ENCODE data around the gene ZGPAT. TPM values are rescaled to one million over a fixed set of nuclear protein-coding genes. Genes with fewer than 3 reads are reported as not detected.

Gene ZGPAT
- polyA plus RNA-seq, 1 donor from 2014 or later = 60.8 TPM

DNA sequence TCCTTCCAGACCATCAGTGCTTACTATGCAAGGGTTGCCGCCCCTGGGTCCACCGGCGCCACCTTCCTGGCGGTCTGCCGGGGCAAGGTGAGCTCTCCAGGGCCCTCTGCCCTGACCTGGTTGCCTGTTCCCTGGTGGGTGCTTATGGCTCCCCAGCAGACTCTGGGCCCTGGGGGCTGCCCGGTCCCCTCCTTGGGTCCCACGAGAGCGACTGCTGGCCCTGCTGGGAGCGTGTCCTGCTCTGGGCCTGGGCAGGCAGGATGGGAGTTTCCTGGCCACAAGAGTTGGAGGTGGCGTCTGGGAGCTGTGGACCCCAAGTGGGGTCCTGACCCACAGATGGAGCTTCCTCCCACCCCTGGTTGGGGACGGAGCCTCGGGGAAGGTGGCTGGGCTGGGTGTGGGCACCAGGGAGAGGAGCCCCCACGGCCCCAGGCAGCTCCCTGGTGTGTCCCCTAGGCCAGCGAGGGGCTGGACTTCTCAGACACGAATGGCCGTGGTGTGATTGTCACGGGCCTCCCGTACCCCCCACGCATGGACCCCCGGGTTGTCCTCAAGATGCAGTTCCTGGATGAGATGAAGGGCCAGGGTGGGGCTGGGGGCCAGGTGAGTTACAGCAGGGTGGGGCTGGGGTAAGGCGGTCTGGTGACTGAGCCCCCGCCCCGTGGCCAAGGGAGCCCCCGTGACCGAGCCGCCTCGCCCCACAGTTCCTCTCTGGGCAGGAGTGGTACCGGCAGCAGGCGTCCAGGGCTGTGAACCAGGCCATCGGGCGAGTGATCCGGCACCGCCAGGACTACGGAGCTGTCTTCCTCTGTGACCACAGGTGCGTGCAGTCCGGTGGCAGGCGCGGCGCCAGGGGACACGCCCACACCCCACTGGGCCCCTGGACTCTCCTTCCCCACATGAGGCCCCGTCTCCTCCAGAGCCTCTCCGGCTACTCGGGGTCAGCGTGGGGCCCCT lies 18.5 kb upstream of the ZGPAT start:
- H3K27me3 ChIP-seq (ENCODE audit: insufficient read depth, low read depth, low read length) = no peaks in the 10 kb centered on the region
- no peaks in the 10 kb centered on the region for H3K9me2 ChIP-seq (ENCODE audit: insufficient read depth, low read length)

DNA sequence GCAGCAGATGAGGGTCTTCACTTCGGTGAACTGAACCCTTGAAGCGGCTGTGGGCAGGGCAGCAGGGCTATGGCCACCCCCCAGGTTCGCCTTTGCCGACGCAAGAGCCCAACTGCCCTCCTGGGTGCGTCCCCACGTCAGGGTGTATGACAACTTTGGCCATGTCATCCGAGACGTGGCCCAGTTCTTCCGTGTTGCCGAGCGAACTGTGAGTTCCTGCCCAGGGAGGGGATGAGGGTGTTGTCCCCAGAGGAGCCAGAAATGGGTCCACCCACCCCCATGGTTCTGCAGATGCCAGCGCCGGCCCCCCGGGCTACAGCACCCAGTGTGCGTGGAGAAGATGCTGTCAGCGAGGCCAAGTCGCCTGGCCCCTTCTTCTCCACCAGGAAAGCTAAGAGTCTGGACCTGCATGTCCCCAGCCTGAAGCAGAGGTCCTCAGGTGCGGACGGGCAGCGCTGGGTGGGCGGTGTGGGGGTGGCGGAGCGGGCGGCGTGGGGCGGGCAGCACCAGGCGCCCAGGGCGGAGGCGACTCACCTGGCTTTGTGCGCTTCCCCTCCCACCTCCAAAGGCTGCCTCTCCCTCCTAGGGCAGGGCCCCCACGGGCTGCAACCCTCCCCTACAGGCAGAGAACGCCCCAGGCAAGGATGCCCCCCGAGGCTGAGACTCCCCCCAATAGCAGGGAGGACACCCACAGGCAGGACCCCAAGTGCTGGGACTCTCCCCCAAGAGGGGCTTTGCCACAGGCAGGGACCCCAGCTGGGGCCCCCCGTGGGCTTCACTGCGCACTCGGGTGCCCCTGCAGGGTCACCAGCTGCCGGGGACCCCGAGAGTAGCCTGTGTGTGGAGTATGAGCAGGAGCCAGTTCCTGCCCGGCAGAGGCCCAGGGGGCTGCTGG lies 17.6 kb upstream of the ZGPAT start:
- no peak overlapping the region for H3K4me2 ChIP-seq (ENCODE audit: low read length)
- no peak overlapping the region for H3K4me3 ChIP-seq (ENCODE audit: low read length)
- no peaks in the 10 kb centered on the region for H3K36me3 ChIP-seq (ENCODE audit: insufficient read depth, low read length)
- H3F3A ChIP-seq (ENCODE audit: insufficient read depth, low read length, poor library complexity, severe bottlenecking) = no peaks in the 10 kb centered on the region
- H3K9me3 ChIP-seq (ENCODE audit: low read length) = no peaks in the 10 kb centered on the region
- no peak overlapping the region for H3K27ac ChIP-seq (ENCODE audit: low read length)
- no peak overlapping the region for H3K9ac ChIP-seq (ENCODE audit: low read length)
- TF ChIP-seq, protein P1, sequence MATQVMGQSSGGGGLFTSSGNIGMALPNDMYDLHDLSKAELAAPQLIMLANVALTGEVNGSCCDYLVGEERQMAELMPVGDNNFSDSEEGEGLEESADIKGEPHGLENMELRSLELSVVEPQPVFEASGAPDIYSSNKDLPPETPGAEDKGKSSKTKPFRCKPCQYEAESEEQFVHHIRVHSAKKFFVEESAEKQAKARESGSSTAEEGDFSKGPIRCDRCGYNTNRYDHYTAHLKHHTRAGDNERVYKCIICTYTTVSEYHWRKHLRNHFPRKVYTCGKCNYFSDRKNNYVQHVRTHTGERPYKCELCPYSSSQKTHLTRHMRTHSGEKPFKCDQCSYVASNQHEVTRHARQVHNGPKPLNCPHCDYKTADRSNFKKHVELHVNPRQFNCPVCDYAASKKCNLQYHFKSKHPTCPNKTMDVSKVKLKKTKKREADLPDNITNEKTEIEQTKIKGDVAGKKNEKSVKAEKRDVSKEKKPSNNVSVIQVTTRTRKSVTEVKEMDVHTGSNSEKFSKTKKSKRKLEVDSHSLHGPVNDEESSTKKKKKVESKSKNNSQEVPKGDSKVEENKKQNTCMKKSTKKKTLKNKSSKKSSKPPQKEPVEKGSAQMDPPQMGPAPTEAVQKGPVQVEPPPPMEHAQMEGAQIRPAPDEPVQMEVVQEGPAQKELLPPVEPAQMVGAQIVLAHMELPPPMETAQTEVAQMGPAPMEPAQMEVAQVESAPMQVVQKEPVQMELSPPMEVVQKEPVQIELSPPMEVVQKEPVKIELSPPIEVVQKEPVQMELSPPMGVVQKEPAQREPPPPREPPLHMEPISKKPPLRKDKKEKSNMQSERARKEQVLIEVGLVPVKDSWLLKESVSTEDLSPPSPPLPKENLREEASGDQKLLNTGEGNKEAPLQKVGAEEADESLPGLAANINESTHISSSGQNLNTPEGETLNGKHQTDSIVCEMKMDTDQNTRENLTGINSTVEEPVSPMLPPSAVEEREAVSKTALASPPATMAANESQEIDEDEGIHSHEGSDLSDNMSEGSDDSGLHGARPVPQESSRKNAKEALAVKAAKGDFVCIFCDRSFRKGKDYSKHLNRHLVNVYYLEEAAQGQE (IDR thresholded peaks at IDR 0.05; ENCODE audit: borderline replicate concordance) = no peak
- TF ChIP-seq POLR2AphosphoS5 (IDR thresholded peaks at IDR 0.05) = no peak
- H3K9me2 ChIP-seq (ENCODE audit: insufficient read depth, low read length) = no peaks in the 10 kb centered on the region
- H3K27me3 ChIP-seq (ENCODE audit: insufficient read depth, low read depth, low read length) = no peaks in the 10 kb centered on the region
- H2AFZ ChIP-seq (ENCODE audit: low read depth, low read length) = no peak overlapping the region
- H3K79me2 ChIP-seq (replicated peaks; ENCODE audit: insufficient read depth, low read length) = no peaks in the 10 kb centered on the region
- no peaks in the 10 kb centered on the region for H4K20me1 ChIP-seq (ENCODE audit: insufficient read depth)

More for the DNA sequence above, 18.5 kb upstream of the ZGPAT start:
- Histone ChIP-seq H3K4me3 (ENCODE audit: low read length) (no peak overlapping the region), H3K36me3 (ENCODE audit: insufficient read depth, low read length) (no peaks in the 10 kb centered on the region), H3K9me3 (ENCODE audit: low read length) (no peaks in the 10 kb centered on the region), H4K20me1 (ENCODE audit: insufficient read depth) (no peaks in the 10 kb centered on the region), H3K4me2 (ENCODE audit: low read length) (no peak overlapping the region), H2AFZ (ENCODE audit: low read depth, low read length) (no peak overlapping the region), H3K79me2 (replicated peaks; ENCODE audit: insufficient read depth, low read length) (no peaks in the 10 kb centered on the region), H3K9ac (ENCODE audit: low read length) (no peak overlapping the region), H3F3A (ENCODE audit: insufficient read depth, low read length, poor library complexity, severe bottlenecking) (no peaks in the 10 kb centered on the region), H3K27ac (ENCODE audit: low read length) (no peak overlapping the region)
- TF ChIP-seq EZH2 (IDR thresholded peaks at IDR 0.05; ENCODE audit: borderline replicate concordance, insufficient read depth, low read length, poor library complexity, severe bottlenecking) = no peak
- no peak for TF ChIP-seq POLR2AphosphoS5 (IDR thresholded peaks at IDR 0.05)
- TF ChIP-seq, protein P2, sequence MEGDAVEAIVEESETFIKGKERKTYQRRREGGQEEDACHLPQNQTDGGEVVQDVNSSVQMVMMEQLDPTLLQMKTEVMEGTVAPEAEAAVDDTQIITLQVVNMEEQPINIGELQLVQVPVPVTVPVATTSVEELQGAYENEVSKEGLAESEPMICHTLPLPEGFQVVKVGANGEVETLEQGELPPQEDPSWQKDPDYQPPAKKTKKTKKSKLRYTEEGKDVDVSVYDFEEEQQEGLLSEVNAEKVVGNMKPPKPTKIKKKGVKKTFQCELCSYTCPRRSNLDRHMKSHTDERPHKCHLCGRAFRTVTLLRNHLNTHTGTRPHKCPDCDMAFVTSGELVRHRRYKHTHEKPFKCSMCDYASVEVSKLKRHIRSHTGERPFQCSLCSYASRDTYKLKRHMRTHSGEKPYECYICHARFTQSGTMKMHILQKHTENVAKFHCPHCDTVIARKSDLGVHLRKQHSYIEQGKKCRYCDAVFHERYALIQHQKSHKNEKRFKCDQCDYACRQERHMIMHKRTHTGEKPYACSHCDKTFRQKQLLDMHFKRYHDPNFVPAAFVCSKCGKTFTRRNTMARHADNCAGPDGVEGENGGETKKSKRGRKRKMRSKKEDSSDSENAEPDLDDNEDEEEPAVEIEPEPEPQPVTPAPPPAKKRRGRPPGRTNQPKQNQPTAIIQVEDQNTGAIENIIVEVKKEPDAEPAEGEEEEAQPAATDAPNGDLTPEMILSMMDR (IDR thresholded peaks at IDR 0.05; ENCODE audit: poor library complexity, severe bottlenecking) = no peak
- TF ChIP-seq EP300 (conservative IDR thresholded peaks at IDR 0.05; ENCODE audit: poor library complexity, severe bottlenecking) = no peak
- TF ChIP-seq SMC3 (conservative IDR thresholded peaks at IDR 0.05; ENCODE audit: poor library complexity) = no peak
- TF ChIP-seq, protein P1 (IDR thresholded peaks at IDR 0.05; ENCODE audit: borderline replicate concordance) = no peak
- TF ChIP-seq TAF1 (IDR thresholded peaks at IDR 0.05; ENCODE audit: low read depth) = no peak
- TF ChIP-seq RAD21 (conservative IDR thresholded peaks at IDR 0.05) = no peak
- no peak for TF ChIP-seq MXI1 (conservative IDR thresholded peaks at IDR 0.05; ENCODE audit: poor library complexity, severe bottlenecking)
